Stimulated activated CD4-positive, alpha-beta T cell treated with anti-CD3 and anti-CD28 coated beads, Interleukin-15, amount 100 ng/mL, for 48 hours (primary cell): Measurements from ENCODE around the gene DIO3.

Experiments
- DNase-seq, 2 donors: peaks; one replicate each; pipeline ENCODE4 v3.0.0-alpha.2; 2020; ENCODE audit warnings: low read depth in 2 of 2

DIO3 gene

DNA sequence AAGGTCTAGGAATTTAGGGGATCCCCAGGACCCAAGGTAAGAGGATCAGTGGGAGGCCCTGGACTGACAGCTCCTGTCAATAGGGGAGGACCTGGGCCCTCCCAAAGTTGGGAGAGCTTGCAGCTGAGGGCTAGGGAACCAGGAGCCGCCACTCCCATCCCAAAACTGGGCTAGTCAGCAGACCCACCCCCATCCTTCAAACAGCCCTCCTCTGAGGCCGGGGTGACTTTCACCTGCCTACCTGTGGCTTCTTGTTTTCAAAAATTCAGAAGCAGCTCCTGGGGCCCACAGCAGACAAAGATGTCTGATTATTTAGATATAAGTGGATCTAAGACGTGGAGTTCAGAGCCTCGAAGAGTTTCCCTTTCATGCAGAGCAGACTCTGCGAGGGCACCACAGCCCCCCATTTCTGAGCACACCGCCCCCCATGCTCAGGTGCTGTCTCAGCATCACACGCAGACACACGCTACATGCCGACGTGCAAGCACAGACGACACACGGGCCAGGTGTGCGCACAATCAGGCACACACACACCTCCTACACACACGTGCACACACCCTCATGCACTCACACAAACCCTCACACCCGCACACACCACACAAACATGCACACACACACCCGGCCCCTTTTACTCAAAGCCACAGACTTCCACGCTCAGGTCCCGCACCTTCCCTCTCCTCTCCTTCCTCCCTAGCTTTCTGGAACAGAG, 21.9 kb downstream of the DIO3 start:
- DNase-seq, result no peak

DNA sequence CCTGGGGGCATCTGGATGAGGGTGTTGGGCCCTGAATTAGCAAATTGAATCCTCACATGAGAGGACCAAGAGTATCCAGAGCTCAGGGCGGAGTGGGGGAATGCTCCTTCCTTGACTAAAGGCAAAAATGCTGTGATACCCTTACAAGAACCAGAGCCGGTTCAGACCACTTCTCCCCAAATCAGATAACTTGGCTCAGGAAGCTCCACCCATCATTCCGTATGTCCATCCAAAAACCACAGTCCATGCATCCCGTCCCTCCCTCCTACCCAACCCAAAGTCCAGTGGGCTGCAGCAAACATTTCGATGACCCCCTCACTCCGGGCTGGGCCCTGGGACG, 22.4 kb downstream of the DIO3 start:
- no peak for DNase-seq

DNA sequence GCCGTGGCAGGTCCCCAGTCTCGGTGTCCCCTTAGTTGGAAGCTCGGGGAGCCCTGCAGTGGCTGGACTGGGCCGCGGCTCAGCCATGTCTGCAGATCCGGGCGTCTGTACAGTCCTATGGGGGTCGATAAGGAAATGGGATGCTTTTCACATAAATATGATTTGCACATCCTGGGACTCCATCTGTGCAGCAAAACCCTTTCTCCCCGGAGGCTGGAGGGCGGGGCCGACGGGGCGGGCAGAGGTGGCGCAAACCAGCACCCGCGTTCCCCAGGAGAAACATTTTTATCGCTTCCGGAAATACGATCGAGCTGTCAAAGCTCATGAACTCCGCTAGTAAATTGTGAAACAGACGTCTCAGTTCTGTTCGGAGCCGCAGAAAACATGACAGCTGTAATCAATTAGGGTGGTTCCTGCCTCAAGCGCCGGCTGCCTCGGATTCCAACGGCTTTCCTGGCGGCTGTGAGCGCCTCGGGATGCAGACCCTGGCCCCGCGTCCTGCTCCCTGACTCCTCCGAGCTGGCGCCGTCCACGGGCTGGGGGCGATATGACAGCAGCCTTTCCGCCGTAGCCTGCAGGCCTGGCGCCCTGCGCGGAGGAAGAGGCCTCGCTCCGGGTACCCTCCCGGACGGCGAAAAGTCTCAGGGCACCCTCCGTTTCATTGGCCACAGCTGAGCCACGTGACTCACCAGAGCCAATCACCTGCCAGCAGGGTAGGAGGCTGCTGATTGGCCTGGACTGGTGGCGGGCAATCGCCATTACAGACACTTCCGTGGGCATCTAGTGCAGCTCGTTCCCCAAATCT, 23.0 kb downstream of the DIO3 start:
- no peak for DNase-seq

DNA sequence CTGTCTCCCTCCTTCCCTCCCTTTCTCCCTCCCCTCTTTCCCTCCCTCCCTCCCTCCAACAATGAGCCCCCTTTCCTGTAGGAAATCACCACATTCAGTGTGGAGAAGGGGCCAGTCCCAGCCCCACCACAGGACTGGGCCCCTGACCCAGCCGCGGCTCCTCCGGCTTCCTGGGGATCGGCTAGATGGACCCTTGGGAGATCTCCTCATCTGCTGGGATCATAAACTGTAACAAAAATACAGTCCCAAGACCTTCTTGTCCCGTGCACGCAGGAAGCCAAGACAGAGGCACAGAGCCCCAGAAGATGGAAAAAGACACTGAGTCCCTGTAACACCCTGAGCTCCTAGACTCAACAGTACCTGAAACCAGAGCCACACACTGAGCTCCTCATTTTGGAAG, 23.9 kb downstream of the DIO3 start:
- no peak for DNase-seq

DNA sequence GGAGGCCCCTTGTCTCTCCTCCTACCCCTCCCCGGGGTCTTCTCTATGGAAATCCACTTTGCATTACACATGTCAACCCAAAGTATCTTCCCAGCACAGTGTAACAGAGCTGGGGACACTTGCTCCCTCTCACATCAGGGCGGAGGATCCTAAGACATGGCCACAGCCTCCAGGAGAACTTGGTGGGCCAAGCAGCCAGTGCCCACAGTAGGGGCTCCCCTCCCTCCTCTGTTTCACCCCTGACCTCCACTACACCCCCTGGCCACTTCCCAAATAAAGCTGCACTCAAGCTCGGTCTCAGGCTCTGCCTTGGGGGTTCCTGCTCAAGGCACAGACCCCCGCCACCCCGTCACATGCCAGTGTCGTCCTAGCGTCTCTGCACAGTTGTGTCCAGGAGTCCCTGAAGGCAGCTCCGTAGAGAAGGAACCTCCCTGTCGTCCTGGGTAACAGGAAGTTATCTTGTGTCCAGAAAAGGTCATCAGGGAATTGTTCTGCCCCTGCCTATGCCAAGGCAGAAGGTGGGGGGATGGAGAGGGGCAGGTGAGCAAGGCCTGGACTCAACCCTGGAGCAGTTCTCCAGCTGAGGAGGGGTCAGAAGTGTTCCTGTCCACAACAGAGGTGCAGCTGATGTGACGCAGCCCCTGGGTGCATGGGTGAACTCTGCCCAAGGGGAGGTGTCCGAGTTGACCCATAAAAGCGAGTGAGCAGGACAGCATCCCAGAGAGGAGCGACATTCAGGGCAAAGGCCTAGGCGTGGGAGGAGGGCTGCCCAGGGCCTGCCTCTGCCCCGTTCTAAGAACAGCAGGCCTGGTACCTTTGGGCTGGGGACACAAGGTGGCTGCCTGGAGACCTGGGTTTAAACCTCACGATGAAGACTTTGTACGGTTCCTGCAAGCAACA, 25.5 kb downstream of the DIO3 start:
- no peak for DNase-seq

DNA sequence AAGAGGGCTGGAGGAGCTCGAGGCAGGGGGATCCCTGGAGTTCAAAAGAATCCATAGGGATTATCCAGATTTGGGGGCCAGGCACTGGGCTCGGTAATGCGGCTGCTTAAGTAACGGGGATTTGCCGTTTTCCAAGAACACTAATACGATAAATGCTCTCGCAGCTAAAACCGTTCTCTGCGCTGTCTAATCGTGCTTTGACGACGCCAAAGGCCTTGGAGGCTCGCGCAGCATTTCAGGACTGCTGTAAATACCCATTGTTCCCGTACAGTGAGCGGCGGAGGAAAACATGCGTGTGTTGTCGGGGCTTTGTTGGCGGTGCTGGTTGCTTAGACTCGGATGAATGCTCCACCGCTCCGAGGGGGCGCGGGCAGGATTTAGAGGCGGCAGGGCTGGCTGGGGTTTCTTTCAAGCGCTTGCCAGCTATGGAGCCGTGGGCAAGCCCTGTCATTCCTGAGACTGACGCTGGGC, 26.2 kb downstream of the DIO3 start:
- DNase-seq, result no peak

DNA sequence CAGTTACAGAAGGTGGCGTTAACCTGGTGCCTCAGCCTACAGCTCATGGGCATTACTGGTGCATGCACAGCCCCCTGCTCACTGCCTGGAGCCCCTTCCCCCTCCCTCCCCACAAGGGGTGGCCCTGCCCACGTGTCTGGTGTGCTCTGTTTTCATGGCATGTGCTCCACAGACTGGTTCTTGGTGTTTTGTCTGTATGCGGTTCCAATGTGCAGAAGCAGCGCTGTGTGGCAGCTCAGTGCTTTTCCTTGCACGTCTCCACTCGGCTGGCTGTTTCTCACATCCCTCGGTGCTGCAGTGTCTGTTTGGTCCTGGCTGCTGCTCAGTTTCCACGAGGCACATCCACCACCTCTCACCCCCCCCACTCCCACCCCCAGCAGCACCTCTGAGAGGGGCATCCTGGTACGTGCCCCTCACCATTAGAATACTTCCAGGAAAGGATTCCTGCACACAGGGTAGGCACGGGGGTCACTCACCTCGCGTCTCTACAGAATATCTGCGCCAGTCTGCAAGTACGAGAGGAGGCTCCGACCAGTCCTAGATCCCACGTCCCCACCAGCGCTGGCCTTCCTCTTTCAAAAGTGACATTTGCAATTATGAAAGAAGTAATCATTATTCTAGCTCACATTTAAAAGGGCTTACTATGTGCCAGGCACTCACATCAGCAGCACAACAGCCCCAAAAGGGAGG, 27.1 kb downstream of the DIO3 start:
- no peak for DNase-seq

DNA sequence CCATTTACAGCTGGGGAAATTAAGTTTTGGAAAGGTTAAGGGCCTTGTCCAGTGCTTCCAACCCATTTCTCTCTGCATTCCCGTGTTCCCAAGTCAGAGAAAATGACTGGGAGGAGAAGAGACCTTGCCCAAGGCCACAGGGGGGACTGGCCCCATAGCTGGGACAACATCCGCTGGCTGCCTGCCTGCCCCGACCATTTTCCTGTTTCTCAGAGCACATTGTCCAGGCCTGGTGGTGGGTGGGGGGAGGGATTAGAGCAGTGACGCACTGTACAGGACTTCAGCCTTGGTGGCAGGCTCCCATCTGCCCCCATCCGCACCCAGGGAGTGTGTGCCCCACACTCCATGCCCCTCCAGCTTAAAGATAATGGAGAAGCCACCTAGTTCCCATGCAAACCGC, 27.7 kb downstream of the DIO3 start:
- DNase-seq, result no peak

DNA sequence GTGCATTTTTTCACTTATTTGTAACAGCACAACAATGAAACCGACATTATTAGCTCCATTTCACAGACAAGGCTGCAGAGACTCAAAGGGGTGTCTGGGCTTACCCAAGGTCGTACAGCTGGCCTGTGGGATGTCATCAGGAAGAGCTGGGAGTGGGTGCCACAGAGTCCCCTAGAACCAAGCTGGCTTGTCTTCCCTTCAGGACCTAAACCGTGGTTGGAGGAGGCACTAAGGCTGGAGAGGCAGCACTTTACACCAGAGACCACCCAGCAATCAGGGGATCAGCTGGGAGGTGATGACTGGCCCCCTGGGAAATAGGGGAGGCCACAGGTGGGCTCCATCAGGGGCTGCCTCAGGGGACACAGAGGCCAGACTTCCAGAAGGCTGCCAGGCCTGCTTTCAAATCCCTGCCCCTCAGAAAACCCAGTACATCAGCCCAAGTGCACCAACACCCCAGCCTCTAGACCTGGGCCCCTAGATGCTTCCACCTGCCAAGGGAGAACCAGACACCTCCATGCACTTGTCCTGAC, 28.3 kb downstream of the DIO3 start:
- DNase-seq, result no peak

DNA sequence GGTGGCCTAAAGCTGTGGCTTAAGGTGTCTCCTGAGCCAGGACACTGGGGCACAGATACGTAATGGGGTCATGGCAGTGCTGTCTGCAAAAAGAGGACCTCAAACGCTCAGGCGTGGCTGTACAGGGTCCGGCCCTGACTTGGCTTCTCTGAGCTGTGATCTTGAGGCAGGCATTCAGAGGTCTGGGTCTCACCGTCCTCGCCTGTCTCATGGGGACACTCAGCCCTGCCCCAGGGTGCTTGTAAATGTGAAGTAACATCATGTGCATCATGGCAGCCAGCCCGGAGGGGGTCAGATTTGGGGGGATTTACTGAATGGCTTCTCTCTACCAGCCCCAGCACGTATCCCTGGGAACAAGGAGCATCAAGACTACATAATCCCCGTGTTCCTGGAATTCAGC, 28.8 kb downstream of the DIO3 start:
- no peak for DNase-seq

DNA sequence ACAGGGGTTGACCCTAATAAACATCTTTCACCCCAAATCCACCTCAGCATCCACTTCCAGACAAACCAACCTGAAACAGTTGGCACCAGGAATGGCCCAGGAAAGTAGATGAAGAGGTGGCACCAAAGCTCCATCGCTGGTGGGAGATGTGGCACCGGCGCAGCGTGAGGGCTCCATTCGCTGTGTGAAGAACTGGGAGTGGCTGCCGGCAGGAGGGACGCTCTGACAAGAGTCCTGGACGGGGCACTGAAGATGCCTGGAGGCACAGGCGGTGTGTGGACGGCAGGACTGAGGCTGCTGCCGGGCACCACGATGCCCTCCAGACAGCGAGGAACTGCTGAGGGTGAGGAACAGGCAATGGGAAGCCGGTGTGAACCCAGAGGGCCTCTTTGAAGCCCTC, 29.3 kb downstream of the DIO3 start:
- no peak for DNase-seq

DNA sequence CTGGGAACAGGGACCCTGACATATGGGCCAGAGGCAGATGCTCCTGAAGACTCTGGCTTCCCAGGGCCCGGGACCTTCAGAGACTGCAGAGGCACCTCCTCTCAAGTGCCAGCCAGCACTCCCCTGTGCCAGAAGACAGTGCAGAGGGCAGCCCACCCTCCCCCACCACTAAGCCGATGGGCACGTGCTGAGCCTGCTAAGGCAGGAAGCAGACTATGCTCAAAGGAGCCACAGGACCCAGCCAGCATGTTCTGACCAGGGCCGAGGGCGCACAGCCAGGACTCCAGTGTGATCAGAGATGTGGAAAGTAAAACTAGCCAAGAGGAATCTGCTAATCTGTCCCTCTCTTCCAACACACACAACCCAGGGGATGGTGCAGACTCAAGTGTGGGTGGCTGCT, 29.8 kb downstream of the DIO3 start:
- no peak for DNase-seq

DNA sequence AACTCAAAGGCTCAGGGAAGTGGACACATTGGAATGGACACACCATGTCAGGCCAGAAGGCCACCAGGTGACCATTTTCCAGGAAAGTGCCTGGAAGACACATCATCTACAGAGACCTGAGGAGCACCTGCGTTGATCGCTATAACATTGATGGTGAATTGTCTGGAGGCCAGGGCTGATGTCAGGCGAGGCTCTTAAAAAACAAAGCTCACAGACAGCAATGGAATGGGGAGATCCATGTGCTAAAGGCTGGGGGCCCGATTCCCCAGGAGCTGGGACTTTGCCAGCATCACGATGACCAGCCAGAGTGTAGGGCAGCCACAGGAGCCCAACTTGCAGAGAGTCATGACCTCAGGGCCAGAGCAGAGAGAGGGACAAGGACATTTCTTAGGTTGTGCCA, 30.3 kb downstream of the DIO3 start:
- no peak for DNase-seq

DNA sequence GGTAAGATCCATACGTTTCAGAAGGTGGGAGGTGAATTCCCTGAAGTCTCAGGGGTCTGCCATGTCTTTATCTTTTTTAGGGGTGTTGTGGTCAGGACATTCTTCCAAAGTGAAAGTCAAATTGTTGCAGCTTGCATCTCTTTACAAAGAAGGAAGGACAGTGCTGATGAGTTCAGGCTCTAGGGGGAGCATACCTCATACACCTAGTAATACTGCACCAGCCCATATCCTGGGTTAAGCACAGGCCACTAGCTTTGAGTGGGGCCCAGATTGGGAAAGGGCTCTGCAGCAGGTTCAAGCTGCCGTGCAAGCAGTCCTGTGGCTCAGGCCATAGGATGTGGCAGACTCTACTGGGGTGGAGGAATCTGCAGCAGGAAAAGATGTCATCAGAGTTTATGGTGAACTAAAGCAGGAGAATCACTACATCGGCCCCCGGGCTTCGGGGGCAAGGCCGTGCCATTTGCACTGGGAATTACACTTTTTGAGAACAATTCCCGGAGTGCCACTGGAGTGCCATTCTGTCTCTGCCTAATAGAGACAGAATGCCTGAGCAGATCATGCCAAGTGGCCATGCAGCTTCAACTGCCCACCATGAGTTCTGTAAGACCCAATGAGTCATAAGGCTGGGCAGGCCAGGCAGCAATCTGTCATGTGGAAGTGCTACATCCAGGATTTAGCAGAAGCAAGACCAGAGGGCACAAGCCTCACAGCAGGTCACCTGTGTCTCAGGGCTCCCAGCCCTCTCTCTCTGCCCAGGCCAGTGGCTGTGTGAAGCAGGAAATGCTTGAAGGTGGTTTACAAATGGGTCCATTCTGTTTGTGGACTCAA, 32.3 kb downstream of the DIO3 start:
- no peak for DNase-seq

DNA sequence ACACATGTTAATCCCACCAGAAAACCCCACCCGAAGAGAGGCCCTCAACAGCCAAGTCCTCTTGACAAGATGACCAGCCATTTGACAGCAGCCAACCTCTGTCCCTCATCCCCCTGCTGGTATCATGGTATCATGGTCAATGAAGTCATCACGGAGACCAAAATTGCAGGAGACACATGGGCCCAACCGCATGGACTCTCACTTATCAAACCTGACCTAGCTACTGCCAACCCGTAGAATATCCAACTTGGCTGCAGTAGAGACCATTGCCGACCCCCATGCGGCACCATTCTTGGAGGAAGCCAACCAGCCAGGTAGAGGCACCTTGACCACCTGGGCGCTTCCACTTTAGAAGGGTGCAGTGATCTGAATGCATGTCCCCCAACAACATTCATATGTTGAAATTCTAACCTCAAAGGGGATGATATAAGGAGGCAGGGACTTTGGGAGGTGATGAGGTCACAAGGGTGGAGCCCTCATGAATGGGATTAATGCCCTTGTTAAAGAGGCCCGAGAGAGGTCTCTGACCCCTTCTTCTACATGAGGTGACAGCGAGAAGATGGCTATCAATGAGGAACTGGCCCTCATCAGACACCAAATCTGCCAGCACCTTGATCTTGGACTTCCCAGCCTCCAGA, 33.3 kb downstream of the DIO3 start:
- no peak for DNase-seq

DNA sequence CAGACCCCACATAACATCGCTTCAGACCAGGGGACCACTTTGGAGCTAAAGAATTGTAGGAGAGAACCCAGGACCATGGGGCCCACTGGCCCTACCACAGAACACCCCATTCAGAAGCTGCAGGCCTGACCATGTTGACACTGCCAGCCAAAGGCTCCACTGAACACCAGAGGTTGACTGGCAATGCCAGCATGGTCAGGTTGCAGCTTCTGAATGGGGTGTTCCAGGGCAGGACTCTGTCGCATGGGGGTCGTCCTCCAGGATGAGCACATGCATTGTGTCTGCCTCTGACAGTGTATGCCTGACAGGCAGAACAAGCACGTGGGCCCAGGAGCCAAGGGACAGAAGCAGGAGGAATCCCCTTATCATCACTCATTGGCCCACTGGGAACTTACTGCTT, 34.1 kb downstream of the DIO3 start:
- no peak for DNase-seq

DNA sequence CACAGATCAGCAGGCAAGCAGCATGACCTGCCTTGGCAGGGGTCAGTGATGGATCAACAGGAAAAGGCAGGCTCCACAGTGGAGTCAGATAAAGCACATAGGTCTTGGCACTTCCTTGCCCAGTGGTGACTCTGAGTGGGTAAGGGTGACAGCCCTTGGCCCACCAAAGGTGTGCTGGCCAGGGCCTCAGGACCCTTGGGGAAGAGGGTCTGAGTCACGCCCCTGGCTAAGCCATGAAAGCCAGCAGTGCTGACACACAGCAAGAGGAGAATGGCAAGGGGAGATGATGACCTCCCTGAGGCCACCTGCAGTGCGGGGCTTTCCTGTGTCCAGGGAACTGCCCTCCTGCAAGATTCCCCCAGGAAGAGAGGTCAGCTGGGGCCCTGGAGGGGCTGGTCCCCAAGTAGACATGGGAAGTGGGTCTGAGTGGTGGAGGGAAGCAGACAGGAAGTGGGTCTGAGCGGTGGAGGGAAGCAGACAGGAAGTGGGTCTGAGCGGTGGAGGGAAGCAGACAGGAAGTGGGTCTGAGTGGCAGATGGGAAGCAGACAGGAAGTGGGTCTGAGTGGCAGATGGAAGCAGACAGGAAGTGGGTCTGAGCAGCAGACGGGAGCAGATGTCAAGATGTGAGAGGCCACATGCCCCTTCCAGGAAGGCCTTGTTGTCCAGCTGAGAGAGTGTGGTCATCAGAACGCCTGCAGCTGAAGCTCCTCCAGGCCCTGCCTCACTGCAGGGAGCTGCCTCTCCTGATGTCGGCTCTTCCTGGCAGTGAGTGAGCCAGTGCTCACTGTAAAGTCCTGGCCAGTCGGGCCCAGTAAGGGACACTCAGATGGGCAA, 34.8 kb downstream of the DIO3 start:
- DNase-seq, result peak; percentile 6 to 10

DNA sequence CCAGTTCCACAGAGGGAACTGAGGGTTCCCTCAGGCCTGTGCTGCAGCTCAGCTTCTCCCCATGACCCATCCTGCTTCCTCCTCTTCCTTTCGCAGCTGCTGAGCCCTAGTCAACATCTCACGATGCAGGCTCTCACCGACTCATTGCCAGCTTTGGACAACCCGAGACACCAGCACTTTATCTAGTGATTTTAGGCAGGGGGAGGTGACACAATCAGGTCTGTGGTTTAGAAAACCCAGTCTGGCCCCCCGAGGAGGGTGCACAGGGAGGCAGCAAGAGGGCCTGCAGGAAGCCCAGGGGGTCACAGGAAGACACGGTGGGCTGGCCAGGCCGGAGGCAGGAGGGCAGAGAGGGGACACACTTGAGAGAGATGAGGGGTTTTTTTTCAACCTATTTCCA, 35.4 kb downstream of the DIO3 start:
- no peak for DNase-seq

DNA sequence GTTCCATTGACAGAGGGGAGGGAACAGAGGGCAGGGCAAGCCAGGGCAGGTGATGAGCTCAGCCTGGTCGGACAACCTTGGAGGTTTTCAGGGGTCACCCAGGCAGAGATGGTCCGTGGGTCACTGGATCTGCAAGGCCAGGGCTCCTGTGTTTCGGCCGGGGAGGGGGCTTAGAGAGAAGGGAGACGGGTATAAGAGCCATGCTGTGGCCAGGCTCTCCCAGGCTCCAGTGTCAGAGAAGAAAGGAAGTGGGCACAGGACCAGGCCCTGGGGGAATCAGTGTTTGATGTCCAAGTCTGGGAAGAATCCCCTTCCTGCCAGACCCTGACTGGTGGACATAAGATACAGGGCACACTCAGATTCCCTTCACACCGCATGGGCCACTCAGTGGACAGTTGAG, 36.9 kb downstream of the DIO3 start:
- DNase-seq, result no peak
